Measurements from ENCODE around the gene SLC2A6. TPM values are rescaled to one million over a fixed set of nuclear protein-coding genes. Genes with fewer than 3 reads are reported as not detected.

SLC2A6 gene
- total RNA-seq, 2 experiments from 2014 or later: 5.4 to 6.7 TPM

GRCh38 chr9:133508046-133508445 lies 29.1 kb upstream of the SLC2A6 start:
- intact Hi-C loops (cut with micrococcal nuclease): no loop called here
- no peaks in the 10 kb centered on the region for H3K36me3 Mint-ChIP-seq (ENCODE audit: low read depth)
- no peaks in the 10 kb centered on the region for H3K27me3 Mint-ChIP-seq
- POLR2A ChIA-PET: no interaction called here
- no peak for ATAC-seq
- no peak for DNase-seq
- no peak overlapping the region for H3K27ac Mint-ChIP-seq
- CTCF ChIA-PET: no interaction called here
- H3K4me3 Mint-ChIP-seq: no peak overlapping the region
- TF ChIP-seq CTCF (IDR thresholded peaks at IDR 0.05): no peak
- H3K4me1 Mint-ChIP-seq (ENCODE audit: low read depth): peaks cover 23% of the 10 kb centered on the region
- no peaks in the 10 kb centered on the region for H3K9me3 Mint-ChIP-seq

DNA sequence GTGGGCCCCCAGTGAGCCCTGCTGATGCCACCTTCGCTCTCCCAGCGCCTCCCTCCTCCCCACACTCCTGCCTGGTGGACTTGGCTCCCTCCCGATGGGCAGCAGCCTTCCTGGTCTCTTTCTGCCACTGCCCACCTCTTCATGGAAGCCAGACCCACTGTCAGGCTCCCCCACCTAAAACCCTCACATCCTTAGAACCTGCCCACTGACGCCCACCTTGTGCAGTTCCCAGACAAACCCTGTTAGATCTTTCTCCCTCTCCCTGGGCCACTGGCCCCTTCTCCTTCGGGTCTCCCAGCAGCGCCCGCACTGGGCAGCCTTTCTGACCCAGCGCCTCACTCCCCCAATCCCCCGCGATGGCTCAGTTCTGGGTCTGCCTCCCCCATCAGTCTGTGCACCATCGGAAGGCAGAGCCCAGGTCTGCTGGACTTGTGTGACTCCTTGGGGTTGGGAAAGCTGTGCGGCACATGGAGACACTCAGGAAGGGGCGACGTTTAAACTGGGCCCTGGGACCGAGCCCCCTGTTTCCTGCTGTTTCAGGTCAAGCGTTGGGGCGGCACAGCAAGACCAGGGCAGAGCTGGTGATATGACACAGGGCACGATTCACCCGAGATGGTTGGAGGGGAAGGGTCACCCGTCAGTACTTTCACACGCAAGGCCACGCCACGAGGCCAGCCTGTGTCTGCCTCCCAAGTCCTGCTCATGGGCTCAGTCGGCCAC lies 28.5 kb upstream of the SLC2A6 start:
- ChIA-PET CTCF (no interaction called here), POLR2A (interaction anchor here (1.0 kb wide), 1 partner anchor 29 kb away, joined by 3 read pairs; no protein-coding TSS in a partner anchor)
- intact Hi-C loops (cut with micrococcal nuclease): no loop called here
- no peaks in the 10 kb centered on the region for H3K27me3 Mint-ChIP-seq
- no peaks in the 10 kb centered on the region for H3K36me3 Mint-ChIP-seq (ENCODE audit: low read depth)
- peaks cover 23% of the 10 kb centered on the region for H3K4me1 Mint-ChIP-seq (ENCODE audit: low read depth)
- H3K27ac Mint-ChIP-seq: no peak overlapping the region
- ATAC-seq (no peak), DNase-seq (no peak)
- TF ChIP-seq CTCF (IDR thresholded peaks at IDR 0.05): no peak
- H3K9me3 Mint-ChIP-seq: peaks cover 3% of the 10 kb centered on the region
- no peak overlapping the region for H3K4me3 Mint-ChIP-seq

DNA sequence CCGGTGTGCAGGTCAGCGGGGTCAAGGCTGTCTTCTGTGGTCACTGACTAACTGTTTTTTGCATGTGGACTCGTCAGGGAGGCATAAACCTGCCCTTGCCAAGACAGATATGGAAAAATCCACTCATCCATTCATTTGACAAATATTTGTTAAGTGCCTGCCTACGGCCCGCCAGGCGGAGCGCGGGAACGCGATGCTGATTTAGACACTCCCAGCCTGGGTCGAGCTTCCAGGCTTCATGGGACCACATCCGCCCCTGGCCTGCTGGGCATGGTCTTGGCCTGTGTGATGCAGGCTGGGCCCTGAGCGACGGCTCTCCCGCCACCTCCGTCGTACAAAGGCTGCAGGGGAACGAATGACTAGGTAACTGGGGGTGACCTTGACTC lies 27.7 kb upstream of the SLC2A6 start:
- ATAC-seq: no peak
- no peak overlapping the region for H3K4me3 Mint-ChIP-seq
- no peak overlapping the region for H3K27ac Mint-ChIP-seq
- H3K36me3 Mint-ChIP-seq (ENCODE audit: low read depth): no peaks in the 10 kb centered on the region
- peaks cover 9% of the 10 kb centered on the region for H3K9me3 Mint-ChIP-seq
- intact Hi-C loops (cut with micrococcal nuclease): no loop called here
- POLR2A ChIA-PET: interaction anchor here (1.0 kb wide), 1 partner anchor 30 kb away, joined by 3 read pairs; no protein-coding TSS in a partner anchor
- no peaks in the 10 kb centered on the region for H3K27me3 Mint-ChIP-seq
- TF ChIP-seq CTCF (IDR thresholded peaks at IDR 0.05): no peak
- DNase-seq: no peak
- CTCF ChIA-PET: no interaction called here
- H3K4me1 Mint-ChIP-seq (ENCODE audit: low read depth): peaks cover 23% of the 10 kb centered on the region

DNA sequence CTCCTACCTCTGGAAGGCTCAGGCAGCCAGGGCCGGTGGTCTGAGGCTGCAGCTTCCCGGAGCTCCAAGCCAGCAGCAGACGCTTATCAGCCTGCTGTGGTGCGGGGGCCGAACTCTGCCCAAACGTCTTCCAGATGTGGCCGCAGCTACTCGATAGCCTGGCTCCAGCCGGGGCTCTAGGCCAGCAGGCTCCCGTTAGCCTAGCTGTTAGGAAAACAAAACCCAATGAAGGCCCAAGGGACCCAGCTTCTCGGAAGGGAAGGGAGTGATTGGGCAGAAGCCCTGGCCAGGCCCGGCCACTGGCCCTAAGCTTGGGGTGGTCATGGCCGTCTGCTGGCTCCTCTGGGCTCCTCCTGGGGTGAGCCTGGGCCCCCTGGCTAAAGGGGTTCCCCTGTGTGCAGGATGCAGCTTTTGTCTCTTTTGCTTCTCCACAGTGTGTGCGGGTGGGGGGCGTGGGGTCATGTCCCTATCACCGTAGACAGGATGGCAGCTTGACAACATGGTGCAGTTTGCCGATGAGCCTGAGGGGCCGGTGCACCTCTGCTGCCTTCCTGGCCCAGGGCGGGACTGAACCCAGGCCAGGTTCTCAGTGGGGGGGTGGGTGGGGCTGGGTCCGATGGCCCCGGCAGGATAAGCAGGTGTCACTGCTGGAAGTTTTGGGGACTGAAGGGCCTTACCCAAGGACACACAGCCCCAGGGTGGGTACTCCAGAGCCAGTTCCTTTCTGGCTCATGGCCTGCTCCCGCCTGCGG lies 27.2 kb upstream of the SLC2A6 start:
- Mint-ChIP-seq H3K9me3 (peaks cover 12% of the 10 kb centered on the region), H3K4me1 (ENCODE audit: low read depth) (peaks cover 23% of the 10 kb centered on the region), H3K27ac (no peak overlapping the region), H3K36me3 (ENCODE audit: low read depth) (no peaks in the 10 kb centered on the region), H3K4me3 (no peak overlapping the region), H3K27me3 (no peaks in the 10 kb centered on the region)
- ATAC-seq (no peak), DNase-seq (no peak)
- TF ChIP-seq CTCF (IDR thresholded peaks at IDR 0.05): no peak
- intact Hi-C loops (cut with micrococcal nuclease): no loop called here
- ChIA-PET POLR2A (no interaction called here), CTCF (interaction anchor here (0.8 to 1.1 kb wide), 2 partner anchors 267 to 326 kb away, joined by 3 read pairs; no protein-coding TSS in a partner anchor)

All from activated CD8-positive, alpha-beta T cell treated with anti-CD3 and anti-CD28 coated beads for 36 hours (primary cell).